NCI-H446 treated with DMSO at 0.1 percent for 48 hours (cell line): ENCODE measurements around the gene BARD1.
A peak's percentile ranks its signal among the peaks of the same experiment; 100 is the strongest.
"Not testable (repeated sequence)": the region's sequence is repeated elsewhere in the genome, so short reads cannot be mapped to it uniquely, and the experiment has no call there.

ENCODE experiments used
- DNase-seq: peaks from one replicate; lab custom pipeline; 2025; lab: John Stamatoyannopoulos, UW

BARD1 gene

DNA sequence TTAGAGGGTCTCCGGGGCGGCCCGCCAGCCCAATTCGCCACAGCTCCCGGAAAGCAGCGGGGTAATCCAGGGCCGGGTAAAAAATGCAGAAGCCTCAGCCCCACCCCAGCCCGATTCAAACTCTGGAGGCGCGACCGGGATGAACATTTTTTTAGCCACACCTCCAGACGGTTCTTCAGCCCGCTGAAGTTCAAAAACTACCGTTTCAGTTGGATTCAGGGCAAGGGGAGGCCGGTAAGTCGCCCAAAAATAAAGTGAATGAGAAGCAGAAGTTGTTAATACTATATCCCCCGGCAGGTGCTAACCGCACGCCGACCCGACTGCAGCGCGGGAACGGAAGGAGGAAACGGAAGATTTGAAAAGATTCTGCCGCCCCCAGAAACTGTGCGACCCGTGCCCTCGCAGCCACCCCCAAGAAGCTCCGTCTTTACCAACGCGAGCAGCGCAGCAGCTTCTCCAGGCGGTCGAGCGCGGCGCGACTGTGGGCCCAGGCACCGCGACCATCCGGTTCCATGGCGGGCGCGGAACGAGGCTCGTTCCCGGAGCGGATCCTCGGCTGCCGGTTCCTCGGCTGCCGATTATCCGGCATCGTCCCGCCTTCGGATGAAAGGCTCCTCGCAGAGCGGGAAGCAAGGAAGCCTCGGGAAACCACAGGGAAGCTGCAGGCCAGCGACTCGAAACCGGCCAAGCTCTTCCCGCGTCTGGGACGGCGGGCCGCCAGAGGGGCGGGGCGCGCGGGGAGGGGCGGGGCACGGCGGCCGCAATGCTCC, at the start of gene BARD1:
Gene BARD1 (minus strand): TSS at position 703 of the 770 bp plus-strand sequence. CDS start 114 bp downstream, at position 589.
- DNase-seq: peak; percentile 42

DNA sequence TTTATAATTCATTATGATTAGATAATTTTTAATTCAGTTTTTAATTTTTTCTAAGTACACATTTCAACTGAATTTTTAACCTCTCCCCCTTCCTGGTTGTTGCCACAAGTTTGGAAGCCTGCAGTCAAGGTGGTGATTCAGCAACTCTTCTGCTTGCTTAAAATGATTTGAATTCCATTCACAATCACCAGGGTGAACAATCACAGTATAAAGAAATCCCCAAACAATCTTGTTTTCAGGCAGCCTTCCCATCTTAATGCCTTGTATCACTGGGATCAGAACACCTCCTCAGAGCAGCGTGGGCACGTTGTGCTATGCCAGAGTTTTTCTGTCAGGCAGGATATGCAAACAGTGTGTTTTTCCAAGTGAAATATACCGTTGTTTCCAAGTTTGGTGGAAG, 46.7 kb upstream of the BARD1 start:
- no peak for DNase-seq

DNA sequence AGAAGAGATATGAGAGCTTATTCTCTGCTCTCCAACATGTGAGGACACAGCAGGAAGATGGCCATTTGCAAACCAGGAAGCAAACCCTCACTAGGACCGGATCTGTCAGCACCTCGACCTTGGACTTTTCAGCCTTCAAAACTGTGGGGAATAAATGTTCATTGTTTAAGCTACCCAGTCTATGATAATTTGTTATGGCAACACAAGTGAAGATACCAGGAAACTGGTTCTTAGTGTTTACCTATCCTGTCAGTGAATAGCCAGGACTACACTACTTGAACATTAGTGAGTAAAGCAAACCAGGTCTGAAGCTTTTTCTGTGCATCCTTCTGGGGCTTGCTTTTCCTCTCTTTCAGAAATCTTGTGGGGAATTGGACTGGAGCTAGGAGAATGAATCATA, 44.4 kb upstream of the BARD1 start:
- DNase-seq: no peak

DNA sequence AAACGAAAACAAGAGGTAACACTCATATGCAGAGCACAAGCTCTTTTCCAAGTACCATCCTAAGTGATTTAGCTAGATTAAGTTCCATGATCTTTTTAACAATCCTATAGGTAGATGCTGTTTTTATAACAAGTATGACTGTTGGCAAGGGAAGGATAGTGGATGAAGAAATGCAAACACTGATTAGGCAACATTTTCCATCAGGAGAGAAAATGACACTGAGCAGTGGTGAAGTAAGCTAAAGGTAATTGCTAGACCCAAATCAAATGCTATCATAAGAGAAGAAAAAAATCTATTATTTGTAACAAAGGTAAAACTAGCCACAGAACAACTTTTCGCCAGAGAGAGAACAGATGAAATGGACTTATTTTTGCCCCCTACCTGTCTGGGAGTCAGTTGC, 34.3 kb upstream of the BARD1 start:
- no peak for DNase-seq

DNA sequence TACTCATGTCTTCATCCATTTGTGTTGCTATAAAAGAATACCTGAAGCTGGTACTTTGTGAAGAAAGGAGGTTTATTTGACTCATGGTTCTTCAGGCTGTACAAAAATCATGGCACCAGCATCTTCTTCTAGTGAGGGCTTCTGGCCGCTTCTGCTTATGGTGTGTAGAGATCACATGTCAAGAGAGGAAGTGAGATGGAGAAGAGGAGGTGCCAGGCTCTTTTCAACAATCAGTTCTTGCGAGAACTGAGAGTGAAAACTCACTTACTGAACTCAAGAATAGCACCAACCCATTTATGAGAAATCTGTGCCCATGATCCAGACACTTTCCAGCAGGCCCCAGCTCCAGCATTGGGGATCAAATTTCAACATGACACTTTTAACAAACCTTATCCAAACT, 30.0 kb upstream of the BARD1 start:
- DNase-seq: no peak

GRCh38 chr2:214837466-214837865, 28.0 kb upstream of the BARD1 start:
- no peak for DNase-seq

- DNase-seq: no peak
Observed at GRCh38 chr2:214836568-214836967, 27.1 kb upstream of the BARD1 start.

- no peak for DNase-seq
Observed at GRCh38 chr2:214830794-214831346, 21.4 kb upstream of the BARD1 start.

- no peak for DNase-seq
Observed at GRCh38 chr2:214816008-214816533, 6.6 kb upstream of the BARD1 start.

- DNase-seq: no peak
Observed at GRCh38 chr2:214810671-214811070, 1.2 kb upstream of the BARD1 start.

- peak; percentile 99 for DNase-seq
Observed at GRCh38 chr2:214809751-214810564, 475 bp upstream of the BARD1 start.

DNA sequence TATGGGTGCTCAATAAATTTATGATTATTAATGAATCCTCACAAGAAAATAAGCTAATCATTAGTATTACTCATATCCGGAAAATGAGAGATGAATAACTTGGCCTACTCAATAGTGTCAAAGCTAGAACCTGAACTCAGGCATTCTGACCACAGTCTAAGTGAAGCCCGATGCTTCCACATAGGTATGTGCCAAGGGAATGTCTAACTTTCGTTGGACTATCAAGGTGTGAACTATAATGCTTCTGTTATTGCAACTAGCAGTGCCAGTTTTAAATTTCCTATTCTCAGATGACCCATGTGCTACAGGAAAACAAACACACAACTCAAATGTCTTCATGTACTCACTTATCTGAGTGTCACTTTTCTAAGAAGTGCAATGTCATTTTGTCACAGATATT, 1.8 kb downstream of the BARD1 start:
- DNase-seq: no peak

DNA sequence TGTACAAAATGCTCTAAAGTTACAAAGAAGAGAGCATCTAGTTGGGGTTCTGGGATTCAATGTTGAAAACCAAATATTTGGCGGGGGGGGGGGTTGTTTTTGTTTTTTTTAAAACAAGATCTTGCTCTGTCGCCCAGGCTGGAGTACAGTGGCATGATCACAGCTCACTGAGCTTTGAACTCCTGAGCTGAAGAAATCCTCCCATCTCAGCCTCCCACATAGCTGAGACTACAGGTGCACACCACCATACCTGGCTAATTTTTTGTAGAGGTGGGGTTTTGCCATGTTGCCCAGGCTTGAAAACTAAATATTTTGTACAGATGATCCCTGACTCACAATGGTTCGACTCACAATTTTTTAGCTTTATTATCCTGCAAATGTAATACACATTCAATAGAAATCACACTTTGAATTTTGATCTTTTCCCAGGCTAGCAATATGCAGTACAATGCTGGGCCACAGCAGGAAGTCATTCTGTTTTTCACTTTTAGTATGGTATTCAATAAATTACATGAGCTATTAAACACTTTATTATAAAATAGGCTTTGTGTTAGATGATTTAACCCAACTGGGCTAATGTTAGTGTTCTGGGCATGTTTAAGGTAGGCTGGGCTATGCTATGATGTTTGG, 7.6 kb downstream of the BARD1 start:
- DNase-seq: no peak

GRCh38 chr2:214801068-214801467, 8.4 kb downstream of the BARD1 start:
- DNase-seq: no peak

GRCh38 chr2:214800180-214800579, 9.3 kb downstream of the BARD1 start:
- no peak for DNase-seq

GRCh38 chr2:214796911-214797310, 12.6 kb downstream of the BARD1 start:
- DNase-seq: no peak

GRCh38 chr2:214783181-214783580, 26.3 kb downstream of the BARD1 start:
- DNase-seq: not testable (repeated sequence)

- DNase-seq: no peak
Observed at GRCh38 chr2:214782671-214783070, 26.8 kb downstream of the BARD1 start.

DNA sequence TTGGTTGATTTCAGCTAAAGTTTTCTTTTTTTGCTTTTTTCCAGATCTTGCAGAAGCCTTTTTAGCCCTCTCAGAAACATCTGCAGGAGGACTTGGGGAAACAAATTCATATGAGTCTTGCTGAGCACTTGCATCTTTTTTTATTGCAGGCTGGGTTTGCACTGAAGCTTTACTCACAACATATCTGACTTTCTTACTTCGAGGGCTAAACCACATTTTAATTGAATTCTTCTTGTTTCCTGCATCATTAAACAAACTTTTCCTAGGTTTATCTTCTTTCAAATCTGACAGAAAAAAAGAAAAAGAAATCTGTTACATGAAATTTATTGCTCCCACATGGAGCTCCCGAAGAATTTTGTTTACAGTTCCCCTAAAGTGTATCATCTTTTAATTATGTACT, 28.3 kb downstream of the BARD1 start:
- no peak for DNase-seq

DNA sequence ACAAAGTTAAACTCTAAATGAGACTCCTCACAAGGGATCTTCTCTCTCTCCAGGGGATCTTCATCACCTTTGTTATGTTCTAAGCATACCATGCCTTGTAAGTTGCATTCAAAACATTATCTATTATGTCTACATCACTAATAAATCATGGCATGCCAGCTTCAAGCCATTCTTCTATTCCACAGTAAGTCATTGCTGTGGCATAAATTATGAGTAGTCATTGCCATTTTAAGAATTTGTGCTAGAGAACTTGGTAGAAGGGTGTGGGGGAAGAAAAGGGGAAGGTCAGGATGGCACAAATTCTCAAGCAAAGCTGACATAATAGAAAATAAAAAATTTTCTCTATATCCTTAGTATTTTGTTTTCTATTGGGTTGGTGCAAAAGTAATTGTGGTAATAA, 33.5 kb downstream of the BARD1 start:
- DNase-seq: no peak

DNA sequence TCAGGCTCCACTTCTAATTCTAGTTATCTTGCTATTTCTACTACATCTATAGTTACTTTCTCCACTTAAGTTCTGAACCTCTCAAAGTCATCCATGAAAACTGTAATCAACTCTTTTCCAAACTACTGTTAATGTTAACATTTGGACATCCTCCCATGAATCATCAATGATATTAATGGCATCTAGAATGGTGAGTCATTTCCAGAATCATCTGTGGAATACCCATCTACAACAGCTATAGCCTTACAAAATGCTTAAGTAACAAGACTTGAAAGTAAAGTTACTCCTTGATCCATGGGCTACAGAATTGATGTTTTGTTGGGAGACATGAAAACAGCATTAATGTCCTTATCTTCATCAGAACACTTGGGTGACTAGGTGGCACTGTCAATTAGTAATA, 35.4 kb downstream of the BARD1 start:
- DNase-seq: no peak

DNA sequence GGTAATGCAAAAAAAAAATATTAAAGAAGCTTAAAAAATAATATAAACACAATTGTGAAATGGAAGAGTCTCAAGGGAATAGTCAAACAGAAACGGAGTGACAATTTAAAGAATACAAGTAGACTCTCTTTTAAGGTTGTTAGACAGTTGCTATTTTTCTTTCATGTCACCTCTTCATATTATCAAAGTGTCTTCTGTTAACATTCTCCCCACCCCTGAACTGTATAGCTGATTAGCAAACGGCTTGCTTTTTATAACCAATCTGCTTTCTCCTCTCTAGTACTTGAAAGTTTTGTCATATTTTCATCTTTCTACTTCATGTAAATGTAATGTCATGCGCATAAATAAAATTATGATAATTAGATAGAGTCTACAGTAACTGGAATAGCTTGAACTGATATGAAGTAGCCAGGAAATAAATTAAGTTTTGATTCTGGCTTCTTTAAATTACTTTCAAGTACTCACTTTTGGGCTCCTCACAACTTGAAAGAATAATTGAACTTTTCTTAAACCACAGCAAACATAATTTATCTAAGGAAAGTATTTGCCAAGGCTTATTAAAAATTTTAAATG, 37.0 kb downstream of the BARD1 start:
- DNase-seq: no peak
